Measurements from ENCODE around the gene NPM3. TPM values are rescaled to one million over a fixed set of nuclear protein-coding genes. Genes with fewer than 3 reads are reported as not detected.

The NPM3 gene
- total and polyA plus RNA-seq, 8 donors, result 13.2 to 23.3 (median 18.1) TPM

GRCh38 chr10:101785801-101786200 is 2.6 kb upstream of the NPM3 start:
- H3K9me3 ChIP-seq, result no peaks in the 10 kb centered on the region
- no peaks in the 10 kb centered on the region for H3K27me3 ChIP-seq
- H3K36me3 ChIP-seq, result peaks cover 0 to 44% (median 19%) of the 10 kb centered on the region in 3 donors
- ATAC-seq (no peak), DNase-seq (no peak), FAIRE-seq (no peak)
- WGBS, 2 donors, result 86% methylated on average over 2 of the region's 2 CpGs
- peaks cover 0 to 13% (median 3%) of the 10 kb centered on the region in 3 donors for H3K4me1 ChIP-seq
- intact Hi-C loops (cut with DNase I), result loop anchor here in 1 of 3 donors (10.0 kb wide), 1 partner anchor 571 kb away; no protein-coding TSS in a partner anchor
- no peak for TF ChIP-seq CTCF (IDR thresholded peaks at IDR 0.05)
- no peak overlapping the region for H3K27ac ChIP-seq
- no peak overlapping the region for H3K4me3 ChIP-seq

GRCh38 chr10:101784558-101784957 is 1.3 kb upstream of the NPM3 start:
- TF ChIP-seq CTCF (IDR thresholded peaks at IDR 0.05), result no peak
- no peak for DNase-seq
- Histone ChIP-seq H3K36me3 (peaks cover 0 to 31% (median 16%) of the 10 kb centered on the region in 3 donors), H3K4me3 (no peak overlapping the region), H3K9me3 (no peaks in the 10 kb centered on the region), H3K4me1 (peaks cover 3 to 15% (median 7%) of the 10 kb centered on the region in 3 donors), H3K27me3 (no peaks in the 10 kb centered on the region), H3K27ac (no peak overlapping the region)
- no peak for ATAC-seq
- no peak for FAIRE-seq
- WGBS, 2 donors, result 84 to 86% methylated on average over 2 of the region's 2 CpGs
- intact Hi-C loops (cut with DNase I), result loop anchor here in 1 of 3 donors (5.0 to 10.0 kb wide), 2 partner anchors 182 to 570 kb away; no protein-coding TSS in a partner anchor

GRCh38 chr10:101783736-101784118 is 481 bp upstream of the NPM3 start:
- ATAC-seq (no peak), FAIRE-seq (no peak), DNase-seq (no peak)
- no peak for TF ChIP-seq CTCF (IDR thresholded peaks at IDR 0.05)
- Histone ChIP-seq H3K27ac (no peak overlapping the region), H3K36me3 (peaks cover 0 to 27% (median 12%) of the 10 kb centered on the region in 3 donors), H3K4me1 (peaks cover 3 to 19% (median 12%) of the 10 kb centered on the region in 3 donors), H3K27me3 (no peaks in the 10 kb centered on the region), H3K9me3 (no peaks in the 10 kb centered on the region), H3K4me3 (peak overlapping the region in 3 of 4 donors; percentile 33 to 71 (median 61))
- 46 to 58% methylated on average over 10 of the region's 10 CpGs for WGBS, 2 donors
- intact Hi-C loops (cut with DNase I), result loop anchor here in 1 of 3 donors (5.0 to 10.0 kb wide), 2 partner anchors 181 to 569 kb away; no protein-coding TSS in a partner anchor

- intact Hi-C loops (cut with DNase I), result loop anchor here in 1 of 3 donors (5.0 to 10.0 kb wide), 2 partner anchors 180 to 567 kb away; no protein-coding TSS in a partner anchor
- H3K27me3 ChIP-seq, result no peaks in the 10 kb centered on the region
- WGBS, 2 donors, result 45 to 46% methylated on average over 13 to 17 of the region's 17 CpGs
- DNase-seq (no peak), FAIRE-seq (no peak), ATAC-seq (no peak)
- peaks cover 3 to 19% (median 16%) of the 10 kb centered on the region in 3 donors for H3K4me1 ChIP-seq
- H3K36me3 ChIP-seq, result peaks cover 0 to 22% (median 8%) of the 10 kb centered on the region in 3 donors
- H3K9me3 ChIP-seq, result no peaks in the 10 kb centered on the region
- no peak overlapping the region for H3K27ac ChIP-seq
- TF ChIP-seq CTCF (IDR thresholded peaks at IDR 0.05), result no peak
- H3K4me3 ChIP-seq, result peak overlapping the region; percentile 24 to 71 (median 47)
Observed at GRCh38 chr10:101781984-101782810, 1.0 kb downstream of the NPM3 start.

Data from pancreas (tissue), 10 donors.